Hematopoietic multipotent progenitor cell treated with erythropoietin and hydrocortisone succinate and interleukin-3 and kit ligand, for 8 days (in vitro differentiated cells): ENCODE results near the gene ITGA4.
A peak's percentile ranks its signal among the peaks of the same experiment; 100 is the strongest.

Experiments
- DNase-seq: peaks from one replicate; pipeline ENCODE4 v3.0.0-alpha.2; 2015

Gene ITGA4

DNA sequence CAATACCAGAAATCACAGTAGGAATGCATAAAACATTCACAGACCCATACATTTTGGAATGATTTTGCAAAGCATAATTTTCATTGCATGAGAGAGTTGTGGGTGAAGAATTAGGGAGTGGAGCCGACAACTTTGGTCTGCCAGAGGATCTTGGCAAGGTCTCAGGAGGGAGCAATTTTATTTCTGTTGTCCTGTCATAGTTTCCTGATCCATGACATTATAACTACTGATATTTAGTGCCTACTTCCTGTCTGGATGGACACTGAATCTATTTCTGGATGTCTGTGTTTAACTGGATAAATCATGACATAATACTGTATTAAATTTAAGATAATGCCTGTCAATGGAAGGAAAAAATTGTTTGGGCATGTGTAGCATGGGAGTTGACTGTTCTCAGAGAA, 2.4 kb downstream of the ITGA4 start:
- DNase-seq = peak; percentile 53

DNA sequence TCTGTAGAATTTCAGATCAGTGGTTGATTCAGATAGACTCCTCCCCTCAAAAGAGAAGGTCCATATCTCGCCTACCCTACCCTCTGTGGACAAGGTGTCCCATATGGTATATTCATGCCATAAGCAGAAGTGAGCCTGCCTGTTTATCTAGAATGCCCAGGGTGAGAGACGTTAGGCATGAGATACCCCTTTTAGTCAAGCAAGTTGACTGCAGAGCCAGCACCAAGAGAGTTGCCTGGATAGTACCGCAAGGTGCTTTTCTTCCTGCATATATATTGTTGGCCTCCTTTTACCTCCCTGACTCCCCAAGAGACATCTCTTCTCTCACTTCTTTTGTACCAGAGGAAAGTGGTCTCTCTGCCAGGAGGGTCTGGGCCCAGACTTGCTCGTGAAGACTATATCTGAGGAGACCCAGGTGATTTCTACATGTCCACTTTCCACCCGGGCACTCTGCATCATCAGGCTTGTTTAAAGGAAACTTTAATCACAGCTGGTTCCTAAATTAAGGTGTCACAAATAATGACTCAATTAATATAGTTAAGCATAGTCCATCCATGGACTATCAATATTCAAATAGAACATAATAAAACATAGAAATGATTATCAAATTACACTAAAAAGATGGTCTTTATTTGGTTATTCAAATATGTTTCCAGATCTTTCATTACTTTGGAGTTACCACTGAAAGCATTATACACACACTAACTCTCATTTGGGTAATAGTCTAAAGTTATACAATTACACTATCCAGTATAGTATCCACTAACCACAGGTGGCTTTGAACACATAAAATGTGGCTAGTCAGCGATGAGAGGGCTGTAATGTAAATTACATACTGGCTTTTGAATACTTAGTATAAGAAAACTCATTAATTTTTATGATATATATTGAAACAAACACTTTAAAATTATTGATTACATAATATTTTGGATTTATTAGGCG, 4.1 kb downstream of the ITGA4 start:
- peak; percentile 98 for DNase-seq

DNA sequence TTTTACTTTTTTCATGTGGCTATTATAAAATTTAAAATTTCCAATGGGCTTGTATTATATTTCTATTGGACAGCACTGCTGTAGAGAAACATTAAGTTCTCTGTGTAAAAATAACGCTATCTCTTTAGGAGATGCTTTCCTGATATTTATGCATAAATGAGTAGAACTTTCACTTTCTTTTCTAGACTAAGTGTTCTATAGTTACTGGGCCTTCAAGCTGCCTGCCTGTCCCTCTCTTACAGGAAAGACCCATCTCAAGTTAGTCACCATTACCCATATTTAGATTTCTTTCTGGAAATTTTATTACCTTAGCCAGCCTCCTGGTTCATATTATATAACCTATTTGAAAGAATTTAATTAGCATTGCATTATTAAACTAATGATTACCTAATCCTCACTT, 4.8 kb downstream of the ITGA4 start:
- DNase-seq = peak; percentile 48

DNA sequence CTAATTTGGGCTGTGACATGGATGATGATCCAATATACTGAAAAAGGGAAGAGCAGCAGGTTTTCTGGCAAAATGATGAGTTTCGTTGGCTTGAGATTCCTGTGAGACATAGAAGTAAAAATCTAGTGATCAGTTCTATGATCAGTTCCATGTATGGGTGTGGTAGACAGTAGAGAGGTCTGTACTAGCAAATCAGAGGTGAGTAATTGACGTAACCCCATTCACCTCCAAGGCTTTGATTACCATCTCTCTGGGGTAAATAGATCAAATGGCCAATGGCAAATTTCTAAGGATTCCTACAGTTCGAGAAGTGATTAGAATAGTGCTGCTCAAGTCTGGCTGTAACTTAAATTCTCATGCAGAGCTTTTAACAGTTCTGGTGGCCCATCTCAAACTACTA, 6.4 kb downstream of the ITGA4 start:
- DNase-seq = no peak

DNA sequence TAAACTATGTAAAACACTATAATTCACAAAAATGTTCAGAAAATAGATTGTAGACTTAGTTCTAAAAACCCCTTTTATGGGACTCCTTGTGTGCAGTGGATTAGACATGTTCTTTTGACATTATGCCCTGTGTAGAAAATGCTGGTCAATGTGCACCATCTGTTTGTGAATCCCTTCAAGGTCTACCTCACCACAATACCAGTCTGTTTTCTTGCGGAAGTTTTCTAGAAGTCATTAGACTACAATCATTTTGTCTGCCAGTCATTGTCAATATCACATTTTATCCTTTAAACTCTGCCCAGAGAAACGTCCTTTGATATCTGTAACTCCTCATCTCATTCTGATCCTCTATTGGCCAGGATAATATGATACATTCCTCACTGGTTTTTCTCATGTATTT, 7.8 kb downstream of the ITGA4 start:
- DNase-seq = peak; percentile 39

DNA sequence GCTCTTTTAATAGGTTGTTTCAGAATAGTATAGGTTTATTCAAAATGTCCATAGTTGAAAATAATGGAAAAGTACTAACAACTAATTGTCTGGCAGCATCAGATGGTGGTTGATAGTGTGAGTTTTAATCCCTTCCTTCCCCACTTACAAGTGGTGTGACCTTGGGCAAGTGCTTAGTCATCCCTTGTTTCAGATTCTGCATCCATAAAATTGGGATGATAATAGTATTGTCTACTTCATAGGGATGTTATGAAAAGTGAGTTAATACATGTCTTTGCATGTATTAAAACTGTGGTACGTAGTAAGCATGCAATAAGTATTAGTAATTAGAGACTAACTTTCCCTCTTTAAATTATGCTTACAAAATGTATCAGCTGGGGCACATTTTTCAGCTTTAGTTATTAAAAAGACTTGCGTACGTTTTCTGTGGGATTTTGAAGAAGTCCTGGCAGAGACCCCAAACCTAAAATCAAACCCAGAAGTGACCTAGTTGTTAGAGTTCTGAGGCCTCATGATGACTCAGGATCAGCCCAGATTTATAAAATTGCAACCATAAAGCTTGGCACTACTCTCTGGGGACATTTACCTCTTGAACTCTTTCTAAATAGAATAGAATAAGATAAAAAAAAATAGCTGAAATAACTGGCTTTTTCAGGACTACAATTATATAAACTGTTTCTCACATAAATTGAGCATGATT, 8.6 kb downstream of the ITGA4 start:
- peak; percentile 38 for DNase-seq

GRCh38 chr2:181466661-181467576, 9.7 kb downstream of the ITGA4 start:
- DNase-seq = peak; percentile 78

- peak; percentile 50 for DNase-seq
Measured at GRCh38 chr2:181467966-181468707, 11.0 kb downstream of the ITGA4 start.

DNA sequence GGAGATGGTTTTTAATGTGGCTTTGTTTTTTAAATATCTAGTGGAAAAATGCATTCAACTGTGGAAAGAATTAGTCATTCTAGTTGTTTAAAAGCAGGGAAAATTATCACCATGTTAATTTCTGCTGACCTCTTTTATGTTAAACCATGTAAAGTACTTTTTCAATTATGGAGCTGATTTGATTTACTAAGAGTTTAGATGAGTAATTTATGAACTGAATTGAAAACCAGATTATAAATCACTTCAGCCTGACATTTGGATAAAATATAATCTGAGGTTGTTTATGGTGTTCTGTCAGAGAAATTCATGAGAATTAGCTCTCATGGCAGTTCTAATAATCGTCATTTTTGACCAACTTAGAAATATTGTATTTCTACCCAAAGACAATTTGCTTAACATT, 11.6 kb downstream of the ITGA4 start:
- DNase-seq = no peak

DNA sequence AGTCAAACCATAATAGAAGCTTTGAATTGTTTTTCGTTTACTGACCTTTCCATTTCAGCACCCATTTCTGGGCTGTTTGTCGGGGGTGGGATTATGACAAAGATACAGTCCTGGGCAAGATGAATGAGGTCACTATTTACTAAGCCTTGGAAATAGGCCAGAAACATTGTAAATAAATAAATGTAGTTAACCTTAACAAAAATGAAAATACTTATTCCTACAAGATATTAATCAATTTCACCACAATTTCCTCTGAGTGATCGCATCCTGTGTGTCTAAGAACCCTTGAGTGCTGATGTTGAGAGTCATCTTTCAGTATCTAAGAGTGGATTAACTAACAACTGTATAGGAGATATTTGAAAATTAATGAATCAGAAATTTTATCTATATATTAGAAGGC, 14.0 kb downstream of the ITGA4 start:
- no peak for DNase-seq

DNA sequence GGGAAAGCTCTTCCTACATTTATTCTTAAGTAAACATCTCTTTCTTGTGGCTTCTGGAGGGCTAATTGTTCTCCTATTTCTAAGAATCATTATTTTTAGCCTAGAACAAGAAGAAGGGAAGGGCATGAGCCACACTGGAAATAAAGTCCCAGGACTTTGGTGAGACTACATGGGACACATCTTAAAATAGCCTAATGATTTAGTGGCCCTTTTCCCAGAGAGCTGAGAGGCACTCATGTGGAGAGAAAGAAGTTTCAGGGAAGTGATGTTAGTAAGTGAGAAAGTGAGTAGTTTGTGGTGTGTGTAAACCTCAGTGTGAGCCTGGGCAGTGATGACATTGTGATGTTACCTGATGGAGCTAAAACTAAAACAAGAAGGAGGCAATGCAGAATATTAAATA, 14.6 kb downstream of the ITGA4 start:
- DNase-seq = no peak

- no peak for DNase-seq
Measured at GRCh38 chr2:181472990-181473389, 15.8 kb downstream of the ITGA4 start.

- DNase-seq = no peak
Measured at GRCh38 chr2:181474222-181474881, 17.2 kb downstream of the ITGA4 start.

DNA sequence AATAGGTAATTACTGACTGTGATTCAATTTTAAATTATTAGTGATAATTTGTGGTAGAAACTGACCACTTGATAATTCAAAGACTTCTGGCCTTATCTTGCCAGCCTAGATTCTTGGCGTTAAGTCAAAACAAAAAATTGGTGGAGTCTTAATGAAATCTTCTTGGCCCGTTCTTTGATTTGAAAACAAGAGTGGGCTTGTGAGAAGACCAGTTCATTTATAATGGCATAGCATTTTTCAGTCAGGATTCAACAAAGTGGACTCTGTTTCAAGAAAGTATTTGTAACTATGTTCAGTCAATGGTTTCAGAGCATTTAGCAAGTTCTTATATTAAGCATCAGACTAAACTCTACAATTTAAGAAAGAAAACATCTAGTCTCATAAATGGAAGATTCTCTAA, 26.0 kb downstream of the ITGA4 start:
- DNase-seq = no peak

GRCh38 chr2:181483876-181484275, 26.7 kb downstream of the ITGA4 start:
- DNase-seq = no peak

- DNase-seq = no peak
Measured at GRCh38 chr2:181484851-181485637, 27.9 kb downstream of the ITGA4 start.

- DNase-seq = no peak
Measured at GRCh38 chr2:181485638-181485946, 28.4 kb downstream of the ITGA4 start.

DNA sequence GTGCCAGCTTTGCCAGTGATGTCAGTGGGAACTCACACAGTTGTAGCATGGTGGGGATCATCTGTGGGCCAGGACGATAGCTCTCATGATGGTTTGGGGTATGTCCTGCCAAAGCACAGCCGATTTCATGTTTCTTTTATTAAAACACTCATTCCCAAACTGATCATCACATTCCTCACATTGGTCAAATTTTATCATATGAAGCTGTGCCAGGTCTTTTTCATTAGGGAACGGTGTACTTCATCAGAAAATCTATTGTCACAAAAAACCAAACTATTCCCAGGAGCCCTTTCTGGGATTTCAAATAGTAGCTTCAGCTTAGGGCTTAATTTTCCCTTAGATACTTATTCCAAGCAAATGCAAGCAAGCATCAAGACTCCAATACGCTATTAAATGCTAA, 42.0 kb downstream of the ITGA4 start:
- DNase-seq = no peak

- DNase-seq = no peak
Measured at GRCh38 chr2:181500201-181500600, 43.0 kb downstream of the ITGA4 start.

DNA sequence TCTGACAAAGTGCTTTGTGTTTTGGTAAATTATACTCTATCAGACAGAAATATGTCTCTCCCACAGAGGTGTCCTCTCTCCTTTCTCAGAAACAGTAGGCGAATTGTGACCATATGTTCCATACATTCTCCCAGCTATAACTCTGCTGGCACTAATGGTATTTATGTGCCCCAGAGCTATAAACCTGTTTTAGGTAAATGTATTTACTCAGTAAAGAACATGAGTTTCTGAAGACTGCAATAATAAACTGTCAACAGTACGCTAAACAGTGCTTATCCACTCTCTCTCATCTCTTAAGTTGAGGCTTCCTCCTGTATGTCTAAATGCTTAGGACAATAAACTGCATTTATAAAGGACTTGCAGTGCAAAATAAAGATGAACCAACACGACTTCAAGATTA, 58.5 kb downstream of the ITGA4 start:
- no peak for DNase-seq

DNA sequence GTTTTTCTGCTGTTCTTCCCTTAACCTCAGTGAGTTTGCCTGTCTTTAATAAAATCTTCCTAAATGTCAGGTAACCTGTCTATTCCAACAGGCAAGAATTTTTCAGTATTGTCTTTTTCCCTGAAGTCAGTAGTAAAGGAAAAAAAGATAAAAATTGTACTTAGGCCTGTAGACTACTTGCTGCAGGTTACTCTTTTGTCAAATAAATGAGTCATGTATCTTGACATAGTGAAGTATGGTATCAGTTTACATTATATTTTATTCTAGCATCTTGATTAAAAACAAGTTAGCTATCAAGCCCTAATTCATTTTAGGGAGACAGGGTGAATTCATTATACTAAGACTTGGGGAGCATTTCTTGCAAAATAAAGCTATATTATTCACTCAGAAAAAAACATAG, 59.8 kb downstream of the ITGA4 start:
- no peak for DNase-seq
